HFF-Myc (cell line): ENCODE measurements around the gene ABCA12.

Experiments used
- DNase-seq: peaks from one replicate; pipeline ENCODE4 v3.0.0-alpha.2; 2011; ENCODE audit warnings: low read depth; ENCODE audit errors: extremely low read depth
- H3K4me3 ChIP-seq: replicated peaks from 2 replicates; pipeline ENCODE4 v1.5.1; 2011; ENCODE audit warnings: low read depth, mild to moderate bottlenecking, control low read depth, low read length
- CTCF ChIP-seq: IDR thresholded peaks from 2 replicates; pipeline ENCODE4 v1.5.1; 2012; ENCODE audit warnings: mild to moderate bottlenecking, low read depth, low read length, control low read depth; ENCODE audit errors: missing control alignments

ABCA12 gene

GRCh38 chr2:214899751-214900150 is 238.7 kb downstream of the ABCA12 start:
- no peak for DNase-seq
- H3K4me3 ChIP-seq = no peak overlapping the region
- TF ChIP-seq CTCF = no peak

GRCh38 chr2:214896274-214896673 is 242.2 kb downstream of the ABCA12 start:
- no peak overlapping the region for H3K4me3 ChIP-seq
- no peak for DNase-seq
- no peak for TF ChIP-seq CTCF

- H3K4me3 ChIP-seq = no peak overlapping the region
- no peak for TF ChIP-seq CTCF
- DNase-seq = no peak
These were observed 243.0 kb downstream of the ABCA12 start for GRCh38 chr2:214895469-214895868.

- DNase-seq = no peak
- TF ChIP-seq CTCF = no peak
- no peak overlapping the region for H3K4me3 ChIP-seq
These were observed 249.1 kb downstream of the ABCA12 start for GRCh38 chr2:214889301-214889700.

GRCh38 chr2:214881647-214882202 is 256.7 kb downstream of the ABCA12 start:
- no peak for DNase-seq
- no peak for TF ChIP-seq CTCF
- no peak overlapping the region for H3K4me3 ChIP-seq
